NCI-H82 treated with DMSO at 0.1 percent for 48 hours (cell line): ENCODE data around the gene PPP1R16B.

ENCODE experiments used
- DNase-seq: peaks from one replicate; lab custom pipeline; 2025; ENCODE audit not compliant: unreplicated experiment; lab: John Stamatoyannopoulos, UW

Gene PPP1R16B

GRCh38 chr20:38894091-38894847 lies 88.8 kb downstream of the PPP1R16B start:
- DNase-seq = peak; percentile 63

- no peak for DNase-seq
These were observed 89.8 kb downstream of the PPP1R16B start for GRCh38 chr20:38895098-38895949.

GRCh38 chr20:38896009-38896594 lies 90.6 kb downstream of the PPP1R16B start:
- DNase-seq = no peak

GRCh38 chr20:38897267-38897666 lies 91.8 kb downstream of the PPP1R16B start:
- no peak for DNase-seq

- DNase-seq = no peak
These were observed 95.1 kb downstream of the PPP1R16B start for GRCh38 chr20:38900606-38901005.

- DNase-seq = no peak
These were observed 97.1 kb downstream of the PPP1R16B start for GRCh38 chr20:38902601-38903000.

- no peak for DNase-seq
These were observed 97.8 kb downstream of the PPP1R16B start for GRCh38 chr20:38903335-38903734.

GRCh38 chr20:38905375-38905774 lies 99.9 kb downstream of the PPP1R16B start:
- DNase-seq = no peak

GRCh38 chr20:38907918-38908677 lies 102.6 kb downstream of the PPP1R16B start:
- DNase-seq = no peak

GRCh38 chr20:38915355-38915754 lies 109.9 kb downstream of the PPP1R16B start:
- DNase-seq = no peak

- no peak for DNase-seq
These were observed 112.2 kb downstream of the PPP1R16B start for GRCh38 chr20:38917657-38918056.

- DNase-seq = no peak
These were observed 112.7 kb downstream of the PPP1R16B start for GRCh38 chr20:38918172-38918571.

GRCh38 chr20:38919683-38920082 lies 114.2 kb downstream of the PPP1R16B start:
- DNase-seq = no peak

GRCh38 chr20:38920411-38920810 lies 114.9 kb downstream of the PPP1R16B start:
- DNase-seq = no peak

GRCh38 chr20:38920851-38921250 lies 115.4 kb downstream of the PPP1R16B start:
- no peak for DNase-seq

GRCh38 chr20:38924718-38925117 lies 119.2 kb downstream of the PPP1R16B start:
- no peak for DNase-seq

GRCh38 chr20:38926142-38926933 lies 120.8 kb downstream of the PPP1R16B start, which contains the start of gene FAM83D:
FAM83D (plus strand) TSS chr20:38926417; CDS start chr20:38926443, 26 bp downstream.
- peak; percentile 94 for DNase-seq

GRCh38 chr20:38926934-38927616 lies 121.6 kb downstream of the PPP1R16B start:
- DNase-seq = no peak

- DNase-seq = no peak
These were observed 122.5 kb downstream of the PPP1R16B start for GRCh38 chr20:38927902-38928578.
